ENCODE data around the gene TVP23B.
"Not testable (repeated sequence)": the region's sequence is repeated elsewhere in the genome, so short reads cannot be mapped to it uniquely, and the experiment has no call there.

- TF ChIP-seq, protein P1, sequence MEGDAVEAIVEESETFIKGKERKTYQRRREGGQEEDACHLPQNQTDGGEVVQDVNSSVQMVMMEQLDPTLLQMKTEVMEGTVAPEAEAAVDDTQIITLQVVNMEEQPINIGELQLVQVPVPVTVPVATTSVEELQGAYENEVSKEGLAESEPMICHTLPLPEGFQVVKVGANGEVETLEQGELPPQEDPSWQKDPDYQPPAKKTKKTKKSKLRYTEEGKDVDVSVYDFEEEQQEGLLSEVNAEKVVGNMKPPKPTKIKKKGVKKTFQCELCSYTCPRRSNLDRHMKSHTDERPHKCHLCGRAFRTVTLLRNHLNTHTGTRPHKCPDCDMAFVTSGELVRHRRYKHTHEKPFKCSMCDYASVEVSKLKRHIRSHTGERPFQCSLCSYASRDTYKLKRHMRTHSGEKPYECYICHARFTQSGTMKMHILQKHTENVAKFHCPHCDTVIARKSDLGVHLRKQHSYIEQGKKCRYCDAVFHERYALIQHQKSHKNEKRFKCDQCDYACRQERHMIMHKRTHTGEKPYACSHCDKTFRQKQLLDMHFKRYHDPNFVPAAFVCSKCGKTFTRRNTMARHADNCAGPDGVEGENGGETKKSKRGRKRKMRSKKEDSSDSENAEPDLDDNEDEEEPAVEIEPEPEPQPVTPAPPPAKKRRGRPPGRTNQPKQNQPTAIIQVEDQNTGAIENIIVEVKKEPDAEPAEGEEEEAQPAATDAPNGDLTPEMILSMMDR (conservative IDR thresholded peaks at IDR 0.05; ENCODE audit: low read depth, low read length): not testable (repeated sequence)
- TF ChIP-seq EZH2 (IDR thresholded peaks at IDR 0.05; ENCODE audit: borderline replicate concordance, low read depth, low read length, poor library complexity, severe bottlenecking): not testable (repeated sequence)
Measured at GRCh38 chr17:18743699-18744421, 37.1 kb upstream of the TVP23B start, which contains the start of gene FBXW10.

Data from A673 (cell line).